HepG2 (cell line): Measurements from ENCODE around the gene CFAP61. TPM values are rescaled to one million over a fixed set of nuclear protein-coding genes. Genes with fewer than 3 reads are reported as not detected.
A peak's percentile ranks its signal among the peaks of the same experiment; 100 is the strongest.

Experiments
- ATAC-seq: fragments of 200-7000 bp; cut with Tn5 transposase; 3 replicates; pipeline ENCODE4 v1.9.1; 2020; ENCODE audit warnings: mild to moderate bottlenecking, moderate library complexity
- BruUV-seq: library from RNA; stranded (reverse); fragments of 400-500 nt; replicated peaks from 2 replicates; lab custom pipeline; 2021; lab: Mats Ljungman, UMichigan
- CTCF ChIA-PET: fragments of 300-600 bp; formaldehyde crosslinking; extraction: SDS; loops from one replicate; lab custom pipeline; 2021; ENCODE audit warnings: low total read pairs, inconsistent platforms, low intra/inter-chr PET ratio; lab: Yijun Ruan, JAX
- POLR2A ChIA-PET: fragments of 350-600 bp; sonication (Branson Sonifier 250); formaldehyde crosslinking; loops from one replicate; lab custom pipeline; 2020; ENCODE audit warnings: antibody characterized with exemption, inconsistent platforms; lab: Yijun Ruan, JAX
- DNase-seq: peaks from one replicate; pipeline ENCODE4 v3.0.0-alpha.2; 2015; ENCODE audit warnings: low spot score
- FAIRE-seq: peaks from 3 replicates; lab custom pipeline; 2011; peaks lifted over from hg19 to GRCh38; lab: Jason Lieb, UNC
- H2AFZ ChIP-seq: one replicate; pipeline ENCODE4 v1.6.1; 2011; ENCODE audit warnings: low read length, inconsistent platforms
- H3K27ac ChIP-seq: fragments of 300-600 bp; 3 replicates; pipeline ENCODE4 v1.8.0; 2011; ENCODE audit warnings: mixed run types, mild to moderate bottlenecking, mixed read lengths, low read length, inconsistent platforms; ENCODE audit not compliant: insufficient read depth; ENCODE audit errors: extremely low read length
- H3K27me3 ChIP-seq, 2 experiments: fragments of 200-600 bp in 1 of 2; 2 replicates in 1 of 2; 3 replicates in 1 of 2; pipeline versions ENCODE4 v1.6.0 to v1.8.0; 2011; ENCODE audit warnings: low read length in 2 of 2, mild to moderate bottlenecking in 2 of 2, moderate library complexity in 2 of 2, inconsistent platforms in 1 of 2; ENCODE audit not compliant: insufficient read depth in 2 of 2, control insufficient read depth in 1 of 2
- H3K36me3 ChIP-seq, 2 experiments: fragments of 200-600 bp in 1 of 2; replicated peaks in 1 of 2; 2 replicates in 1 of 2; 3 replicates in 1 of 2; pipeline versions ENCODE4 v1.5.1 to v1.8.0; 2011; ENCODE audit warnings: low read length in 2 of 2, inconsistent platforms in 1 of 2; ENCODE audit not compliant: insufficient read depth in 2 of 2, control insufficient read depth in 1 of 2
- H3K4me1 ChIP-seq: 2 replicates; pipeline ENCODE4 v1.5.1; 2012; ENCODE audit warnings: low read length, inconsistent platforms; ENCODE audit not compliant: insufficient read depth
- H3K4me2 ChIP-seq: 2 replicates; pipeline ENCODE4 v1.6.0; 2011; ENCODE audit warnings: low read depth, low read length, inconsistent platforms
- H3K4me3 ChIP-seq, 3 experiments: fragments of 200-600 bp in 1 of 3; sonication (generic), shearing (Covaris generic) in 1 of 3; replicated peaks in 1 of 3; 2 replicates each; pipeline ENCODE4 v1.5.1; 2011 to 2016; ENCODE audit warnings: low read length in 3 of 3, inconsistent platforms in 2 of 3, low read depth in 2 of 3, mild to moderate bottlenecking in 2 of 3, control low read depth in 1 of 3, mixed read lengths in 1 of 3; ENCODE audit not compliant: insufficient read depth in 1 of 3
- H3K79me2 ChIP-seq: one replicate; pipeline ENCODE4 v1.6.1; 2011; ENCODE audit warnings: low read length, inconsistent platforms; ENCODE audit not compliant: insufficient read depth
- H3K9ac ChIP-seq: 2 replicates; pipeline ENCODE4 v1.6.0; 2011; ENCODE audit warnings: mild to moderate bottlenecking, low read depth, low read length, inconsistent platforms; ENCODE audit not compliant: insufficient read depth
- H3K9me3 ChIP-seq: 2 replicates; pipeline ENCODE4 v1.5.1; 2012; ENCODE audit warnings: mild to moderate bottlenecking, low read length
- H4K20me1 ChIP-seq: 2 replicates; pipeline ENCODE4 v1.6.0; 2011; ENCODE audit warnings: inconsistent platforms, mild to moderate bottlenecking, low read length, moderate library complexity; ENCODE audit not compliant: insufficient read depth
- CEBPB ChIP-seq: IDR thresholded peaks from 2 replicates; pipeline ENCODE4 v1.6.1; 2011; ENCODE audit warnings: low read depth, low read length, improper control_type of control experiment, borderline replicate concordance
- DNMT3B ChIP-seq: conservative IDR thresholded peaks from 2 replicates; pipeline ENCODE4 v1.6.1; 2016; ENCODE audit warnings: missing biosample characterization, control low read depth
- FOXA1 ChIP-seq, 2 experiments: fragments of 450-650 bp in 1 of 2; sonication (generic) in 1 of 2; formaldehyde crosslinking in 1 of 2; IDR thresholded peaks; 2 replicates each; pipeline versions ENCODE4 v1.4.0 to v1.6.1; 2016 to 2020; ENCODE audit warnings: missing genetic modification reagents in 1 of 2
- RAD21 ChIP-seq: fragments of 450-650 bp; formaldehyde crosslinking; IDR thresholded peaks from 2 replicates; pipeline ENCODE4 v1.5.0; 2020; ENCODE audit warnings: mild to moderate bottlenecking
- SMAD1 ChIP-seq: sonication (generic); formaldehyde crosslinking; IDR thresholded peaks from 2 replicates; pipeline ENCODE4 v1.4.0; 2020; ENCODE audit warnings: missing genetic modification reagents, low read depth, mild to moderate bottlenecking, borderline replicate concordance
- SOX6 ChIP-seq, 2 experiments: fragments of 450-650 bp in 1 of 2; sonication (generic) in 1 of 2; formaldehyde crosslinking in 1 of 2; IDR thresholded peaks; 2 replicates each; pipeline versions ENCODE4 v1.4.0 to v1.6.1; 2017 to 2020; ENCODE audit warnings: antibody characterized with exemption in 1 of 2, mild to moderate bottlenecking in 1 of 2, missing genetic modification reagents in 1 of 2
- STAG1 ChIP-seq: sonication (generic); formaldehyde crosslinking; IDR thresholded peaks from 2 replicates; pipeline ENCODE4 v1.4.0; 2020; ENCODE audit warnings: missing genetic modification reagents
- TGIF2 ChIP-seq: IDR thresholded peaks from 2 replicates; pipeline ENCODE4 v1.6.1; 2016; ENCODE audit warnings: control low read depth, missing compliant biosample characterization
- TRAFD1 ChIP-seq: sonication (generic); formaldehyde crosslinking; IDR thresholded peaks from 2 replicates; pipeline ENCODE4 v1.5.1; 2020; ENCODE audit warnings: missing genetic modification reagents, mild to moderate bottlenecking, borderline replicate concordance
- ZMYM3 ChIP-seq: sonication (generic); formaldehyde crosslinking; IDR thresholded peaks from 2 replicates; pipeline ENCODE4 v1.5.1; 2020; ENCODE audit warnings: mild to moderate bottlenecking, missing genetic modification reagents
- ZNF24 ChIP-seq: fragments of 450-650 bp; IDR thresholded peaks from 2 replicates; pipeline ENCODE4 v1.6.1; 2017; ENCODE audit warnings: antibody characterized with exemption, mild to moderate bottlenecking
- ZNF557 ChIP-seq: sonication (generic); formaldehyde crosslinking; IDR thresholded peaks from 2 replicates; pipeline ENCODE4 v1.4.0; 2020; ENCODE audit warnings: missing genetic modification reagents
- ZNF709 ChIP-seq: sonication (generic); formaldehyde crosslinking; IDR thresholded peaks from 2 replicates; pipeline ENCODE4 v1.5.0; 2020; ENCODE audit warnings: mild to moderate bottlenecking, missing genetic modification reagents
- ZNF747 ChIP-seq: sonication (generic); formaldehyde crosslinking; IDR thresholded peaks from 2 replicates; pipeline ENCODE4 v1.8.1; 2023; ENCODE audit warnings: missing genetic modification reagents, mild to moderate bottlenecking, borderline replicate concordance
- ZNF780A ChIP-seq: sonication (generic); formaldehyde crosslinking; IDR thresholded peaks from 2 replicates; pipeline ENCODE4 v1.8.0; 2022; ENCODE audit warnings: mild to moderate bottlenecking, missing genetic modification reagents, moderate library complexity
- WGBS: methylation state at CpG from one replicate; pipeline ENCODE4 v1.1.6; 2017; ENCODE audit warnings: low lambda C conversion rate; 5-methylcytosine and 5-hydroxymethylcytosine counted together
- in situ Hi-C: cut with HindIII; loops from 2 replicates; pipeline ENCODE4 v1.10.0; 2017; ENCODE audit warnings: low pct_unique_long_range_greater_than_20kb; ENCODE audit not compliant: extremely low pct_ligation_motif_present
- intact Hi-C: fragments of 100-400 bp; cut with micrococcal nuclease; formaldehyde crosslinking; loops from one replicate; pipeline ENCODE4 v1.10.0; 2022; ENCODE audit not compliant: unreplicated experiment
- polyA plus RNA-seq, 8 experiments: library from polyadenylated mRNA; depleted of rRNA in 3 of 8; stranded (reverse) in 7 of 8; unstranded in 1 of 8; fragments of >200 nt; fragmentation: Illumina TruSeq in 4 of 8; extraction: Trizol in 4 of 8; gene quantifications; 2 replicates each; pipeline versions ENCODE4 v1.2.1 to v1.2.3, GENCODE V29; 2011 to 2016; ENCODE audit warnings: low read depth in 4 of 8, missing spikeins in 1 of 8, mixed read lengths in 1 of 8; ENCODE audit not compliant: insufficient read depth in 1 of 8
- total RNA-seq, 5 experiments: library from RNA; depleted of rRNA; stranded (reverse); fragments of >200 nt; fragmentation: Illumina TruSeq; extraction: Trizol; gene quantifications; 2 replicates each; pipeline ENCODE4 v1.2.3, GENCODE V29; 2016; ENCODE audit warnings: low read depth in 1 of 5
- TF ChIP-seq, protein P1 (sequence below), 2 experiments: sonication (generic) in 1 of 2; formaldehyde crosslinking in 1 of 2; IDR thresholded peaks; 2 replicates each; pipeline versions ENCODE4 v1.6.1 to v1.9.0; 2014 to 2022; ENCODE audit warnings: antibody characterized with exemption in 1 of 2, borderline replicate concordance in 1 of 2, inconsistent platforms in 1 of 2, low read depth in 1 of 2, missing genetic modification reagents in 1 of 2

CFAP61 gene
- total and polyA plus RNA-seq, 2 of the 13 experiments (the other 11 are each of a cell fraction or from before 2014, with no cell fraction given) = 0.27 TPM; not detected in 1

DNA sequence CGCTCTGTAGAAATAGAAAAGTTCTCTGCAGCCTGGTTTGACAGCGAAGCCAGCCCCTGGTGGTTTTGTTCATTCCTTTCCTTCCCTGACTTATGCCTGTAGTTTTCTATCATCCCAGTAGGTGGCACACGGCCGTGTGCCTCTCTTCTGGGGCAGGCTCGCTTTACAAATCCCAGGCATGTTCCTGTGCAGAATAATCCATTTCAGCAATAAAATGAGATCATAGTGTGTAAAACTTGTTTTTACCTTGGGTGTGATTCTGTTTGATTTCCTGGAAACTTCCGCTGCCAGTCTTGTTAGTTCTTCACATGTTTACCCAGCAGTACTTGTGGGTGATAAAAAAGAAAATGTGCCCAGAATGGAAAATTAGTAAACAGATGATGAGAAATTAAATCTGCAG is 308.1 kb downstream of the CFAP61 start:
- Histone ChIP-seq H3K9ac (no peak overlapping the region), H4K20me1 (no peaks in the 10 kb centered on the region; the same call in 1 of the 2 replicates), H3K4me3 (no peak overlapping the region), H3K36me3 (no peaks in the 10 kb centered on the region), H2AFZ (no peak overlapping the region), H3K27ac (no peak overlapping the region), H3K4me1 (peaks cover 20% of the 10 kb centered on the region; the same call in 1 of the 2 replicates), H3K27me3 (peaks cover 11 to 42% of the 10 kb centered on the region in 2 experiments), H3K9me3 (no peaks in the 10 kb centered on the region), H3K79me2 (no peaks in the 10 kb centered on the region), H3K4me2 (no peak overlapping the region)
- ChIA-PET POLR2A (no interaction called here), CTCF (interaction anchor here (0.8 to 3.6 kb wide), 3 partner anchors 47 to 233 kb away, joined by 4 to 55 read pairs (median 16); no protein-coding TSS in a partner anchor)
- ATAC-seq (peak; percentile 89), FAIRE-seq (peak; percentile 100), DNase-seq (peak; percentile 67)
- no TSS peak for BruUV-seq
- 7% methylated on average over 6 of the region's 6 CpGs for WGBS
- intact Hi-C loops (loop anchor here (1.0 to 5.0 kb wide), 3 partner anchors 208 to 278 kb away; no protein-coding TSS in a partner anchor), in situ Hi-C loops (loop anchor here (5.0 kb wide), 1 partner anchor 207 kb away; no protein-coding TSS in a partner anchor)
- TF ChIP-seq STAG1 (CRISPR knock-in tag) (peak; percentile 83), ZNF709 (CRISPR knock-in tag) (no peak), SOX6 (IDR thresholded peaks at IDR 0.05) (no peak), SOX6 (CRISPR knock-in tag; IDR thresholded peaks at IDR 0.05) (peak; percentile 36; the same call in 1 of the 2 replicates), SMAD1 (CRISPR knock-in tag) (no peak), DNMT3B (CRISPR knock-in tag) (no peak), ZNF747 (CRISPR knock-in tag) (0 out of 2 replicates have a peak, but pooled peaks have one; percentile 42), ZNF557 (CRISPR knock-in tag) (no peak), ZNF780A (CRISPR knock-in tag) (no peak), TGIF2 (CRISPR knock-in tag) (no peak), FOXA1 (IDR thresholded peaks at IDR 0.05) (no peak), FOXA1 (CRISPR knock-in tag; IDR thresholded peaks at IDR 0.05) (no peak), ZMYM3 (CRISPR knock-in tag) (no peak), CEBPB (no peak), RAD21 (CRISPR knock-in tag) (peak; percentile 80), TRAFD1 (CRISPR knock-in tag) (0 out of 2 replicates have a peak, but pooled peaks have one; percentile 55), ZNF24 (0 out of 2 replicates have a peak, but pooled peaks have one; percentile 14)
- TF ChIP-seq, protein P1, sequence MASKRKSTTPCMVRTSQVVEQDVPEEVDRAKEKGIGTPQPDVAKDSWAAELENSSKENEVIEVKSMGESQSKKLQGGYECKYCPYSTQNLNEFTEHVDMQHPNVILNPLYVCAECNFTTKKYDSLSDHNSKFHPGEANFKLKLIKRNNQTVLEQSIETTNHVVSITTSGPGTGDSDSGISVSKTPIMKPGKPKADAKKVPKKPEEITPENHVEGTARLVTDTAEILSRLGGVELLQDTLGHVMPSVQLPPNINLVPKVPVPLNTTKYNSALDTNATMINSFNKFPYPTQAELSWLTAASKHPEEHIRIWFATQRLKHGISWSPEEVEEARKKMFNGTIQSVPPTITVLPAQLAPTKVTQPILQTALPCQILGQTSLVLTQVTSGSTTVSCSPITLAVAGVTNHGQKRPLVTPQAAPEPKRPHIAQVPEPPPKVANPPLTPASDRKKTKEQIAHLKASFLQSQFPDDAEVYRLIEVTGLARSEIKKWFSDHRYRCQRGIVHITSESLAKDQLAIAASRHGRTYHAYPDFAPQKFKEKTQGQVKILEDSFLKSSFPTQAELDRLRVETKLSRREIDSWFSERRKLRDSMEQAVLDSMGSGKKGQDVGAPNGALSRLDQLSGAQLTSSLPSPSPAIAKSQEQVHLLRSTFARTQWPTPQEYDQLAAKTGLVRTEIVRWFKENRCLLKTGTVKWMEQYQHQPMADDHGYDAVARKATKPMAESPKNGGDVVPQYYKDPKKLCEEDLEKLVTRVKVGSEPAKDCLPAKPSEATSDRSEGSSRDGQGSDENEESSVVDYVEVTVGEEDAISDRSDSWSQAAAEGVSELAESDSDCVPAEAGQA (IDR thresholded peaks at IDR 0.05; ENCODE audit: low read depth) = no peak
- TF ChIP-seq, protein P1 (CRISPR knock-in tag; IDR thresholded peaks at IDR 0.05; ENCODE audit: borderline replicate concordance) = no peak
